K562 (cell line): Measurements from ENCODE around the gene FOXO3.

Source experiments
- CBX3 ChIP-seq, 2 experiments: IDR thresholded peaks; 1 replicate in 1 of 2; 2 replicates in 1 of 2; pipeline ENCODE4 v1.6.1; 2012; ENCODE audit warnings: inconsistent platforms in 2 of 2, low read length in 2 of 2, borderline replicate concordance in 1 of 2, control low read depth in 1 of 2
- CEBPB ChIP-seq: fragments of 450-650 bp; IDR thresholded peaks from 2 replicates; pipeline ENCODE4 v1.6.1; 2016; ENCODE audit warnings: missing genetic modification characterization, missing compliant biosample characterization
- CEBPG ChIP-seq, 3 experiments: fragments of 200-800 bp in 1 of 3; sonication (Bioruptor generic) in 1 of 3; sonication (generic) in 1 of 3; formaldehyde crosslinking in 1 of 3; IDR thresholded peaks in 2 of 3; conservative IDR thresholded peaks in 1 of 3; 2 replicates each; pipeline versions ENCODE4 v1.6.1 to v1.8.0; 2016 to 2022; ENCODE audit warnings: missing compliant biosample characterization in 2 of 3, missing genetic modification characterization in 2 of 3, mild to moderate bottlenecking in 1 of 3, missing genetic modification reagents in 1 of 3
- ESRRA ChIP-seq: fragments of 450-650 bp; IDR thresholded peaks from 2 replicates; pipeline ENCODE4 v1.6.1; 2014; ENCODE audit warnings: low read depth, mild to moderate bottlenecking, moderate library complexity, borderline replicate concordance
- EZH2 ChIP-seq: IDR thresholded peaks from 2 replicates; pipeline ENCODE4 v1.6.1; 2012; ENCODE audit warnings: low read depth, mild to moderate bottlenecking, inconsistent platforms, low read length, borderline replicate concordance
- FOSL1 ChIP-seq: fragments of 200-800 bp; sonication (Bioruptor generic); conservative IDR thresholded peaks from 2 replicates; pipeline ENCODE4 v1.6.1; 2016; ENCODE audit warnings: missing genetic modification characterization, missing compliant biosample characterization
- NR2C1 ChIP-seq, 2 experiments: fragments of 450-650 bp; IDR thresholded peaks; 2 replicates each; pipeline ENCODE4 v1.6.1; 2017; ENCODE audit warnings: mild to moderate bottlenecking in 2 of 2, antibody characterized with exemption in 1 of 2, inconsistent platforms in 1 of 2, missing compliant biosample characterization in 1 of 2, missing genetic modification characterization in 1 of 2
- TF ChIP-seq, protein P1 (sequence below): fragments of 450-650 bp; IDR thresholded peaks from 2 replicates; pipeline ENCODE4 v1.6.1; 2016; ENCODE audit warnings: missing biosample characterization, missing genetic modification characterization
- TF ChIP-seq, protein P2 (sequence below), 3 experiments: IDR thresholded peaks in 2 of 3; conservative IDR thresholded peaks in 1 of 3; 2 replicates each; pipeline ENCODE4 v1.5.1; 2011 to 2012; ENCODE audit warnings: low read length in 3 of 3, mild to moderate bottlenecking in 3 of 3, control low read depth in 2 of 3, improper control_type of control experiment in 1 of 3, inconsistent platforms in 1 of 3, low read depth in 1 of 3, mixed read lengths in 1 of 3, moderate library complexity in 1 of 3; ENCODE audit not compliant: insufficient read depth in 2 of 3

DNA sequence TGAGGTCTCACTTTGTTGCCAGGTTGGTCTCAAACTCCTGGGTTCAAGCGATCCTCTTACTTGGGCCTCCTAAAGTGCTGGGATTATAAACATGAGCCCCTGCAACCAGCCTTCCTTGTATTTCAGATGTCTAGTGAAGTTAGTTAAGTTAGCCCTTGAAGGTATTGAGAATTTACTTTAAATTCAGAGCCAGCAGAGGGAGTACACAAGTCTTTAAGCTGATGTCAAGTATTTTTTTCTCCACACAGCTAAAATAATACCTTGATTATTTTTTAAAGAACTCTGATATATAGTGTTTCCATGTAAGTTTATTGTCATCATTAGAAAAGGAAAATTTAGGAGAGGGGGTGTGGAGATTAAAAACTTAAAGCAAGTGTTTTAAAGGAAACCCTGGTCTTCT, 9.8 kb downstream of the FOXO3 start:
- TF ChIP-seq CEBPG (CRISPR knock-in tag; IDR thresholded peaks at IDR 0.05) (no peak), CEBPG (tag; conservative IDR thresholded peaks at IDR 0.05 in 1 of 2, IDR thresholded peaks at IDR 0.05 in 1 of 2) (no peak), FOSL1 (tag) (no peak), NR2C1 (IDR thresholded peaks at IDR 0.05) (no peak), NR2C1 (tag; IDR thresholded peaks at IDR 0.05) (no peak), EZH2 (no peak), ESRRA (no peak), CEBPB (tag) (no peak), CBX3 (IDR thresholded peaks at IDR 0.05; ENCODE audit: borderline replicate concordance in 1 of 2, low read length in 2 of 2) (no peak)
- TF ChIP-seq, protein P1, sequence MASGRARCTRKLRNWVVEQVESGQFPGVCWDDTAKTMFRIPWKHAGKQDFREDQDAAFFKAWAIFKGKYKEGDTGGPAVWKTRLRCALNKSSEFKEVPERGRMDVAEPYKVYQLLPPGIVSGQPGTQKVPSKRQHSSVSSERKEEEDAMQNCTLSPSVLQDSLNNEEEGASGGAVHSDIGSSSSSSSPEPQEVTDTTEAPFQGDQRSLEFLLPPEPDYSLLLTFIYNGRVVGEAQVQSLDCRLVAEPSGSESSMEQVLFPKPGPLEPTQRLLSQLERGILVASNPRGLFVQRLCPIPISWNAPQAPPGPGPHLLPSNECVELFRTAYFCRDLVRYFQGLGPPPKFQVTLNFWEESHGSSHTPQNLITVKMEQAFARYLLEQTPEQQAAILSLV: no peak
- TF ChIP-seq, protein P2, sequence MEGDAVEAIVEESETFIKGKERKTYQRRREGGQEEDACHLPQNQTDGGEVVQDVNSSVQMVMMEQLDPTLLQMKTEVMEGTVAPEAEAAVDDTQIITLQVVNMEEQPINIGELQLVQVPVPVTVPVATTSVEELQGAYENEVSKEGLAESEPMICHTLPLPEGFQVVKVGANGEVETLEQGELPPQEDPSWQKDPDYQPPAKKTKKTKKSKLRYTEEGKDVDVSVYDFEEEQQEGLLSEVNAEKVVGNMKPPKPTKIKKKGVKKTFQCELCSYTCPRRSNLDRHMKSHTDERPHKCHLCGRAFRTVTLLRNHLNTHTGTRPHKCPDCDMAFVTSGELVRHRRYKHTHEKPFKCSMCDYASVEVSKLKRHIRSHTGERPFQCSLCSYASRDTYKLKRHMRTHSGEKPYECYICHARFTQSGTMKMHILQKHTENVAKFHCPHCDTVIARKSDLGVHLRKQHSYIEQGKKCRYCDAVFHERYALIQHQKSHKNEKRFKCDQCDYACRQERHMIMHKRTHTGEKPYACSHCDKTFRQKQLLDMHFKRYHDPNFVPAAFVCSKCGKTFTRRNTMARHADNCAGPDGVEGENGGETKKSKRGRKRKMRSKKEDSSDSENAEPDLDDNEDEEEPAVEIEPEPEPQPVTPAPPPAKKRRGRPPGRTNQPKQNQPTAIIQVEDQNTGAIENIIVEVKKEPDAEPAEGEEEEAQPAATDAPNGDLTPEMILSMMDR (IDR thresholded peaks at IDR 0.05 in 2 of 3, conservative IDR thresholded peaks at IDR 0.05 in 1 of 3; ENCODE audit: insufficient read depth in 2 of 3, low read depth in 1 of 3, low read length in 3 of 3): peak in 1 of 3 experiments; percentile 24; a peak in 2 of 6 replicates
